ENCODE data around the gene STK31.
"Not testable (repeated sequence)": the region's sequence is repeated elsewhere in the genome, so short reads cannot be mapped to it uniquely, and the experiment has no call there.

Gene STK31

GRCh38 chr7:23759671-23760391 is 49.8 kb downstream of the STK31 start:
- Histone ChIP-seq H3K27me3 (ENCODE audit: control insufficient read depth, insufficient read depth, low read length) (no peaks in the 10 kb centered on the region), H3K4me1 (ENCODE audit: control insufficient read depth, insufficient read depth, low read length) (peaks cover 10% of the 10 kb centered on the region; the same call in 1 of the 2 replicates), H3K4me3 (ENCODE audit: low read depth, low read length) (no peak overlapping the region), H3K36me3 (ENCODE audit: control insufficient read depth, insufficient read depth, low read length) (no peaks in the 10 kb centered on the region), H3K9ac (ENCODE audit: low read length) (no peak overlapping the region), H3K27ac (ENCODE audit: low read depth, low read length) (no peak overlapping the region), H3K9me3 (ENCODE audit: control insufficient read depth, insufficient read depth, low read depth, low read length) (no peaks in the 10 kb centered on the region)

- Histone ChIP-seq H3K4me3 (ENCODE audit: low read depth, low read length) (no peak overlapping the region), H3K4me1 (ENCODE audit: control insufficient read depth, insufficient read depth, low read length) (peaks cover 3% of the 10 kb centered on the region; the same call in 1 of the 2 replicates), H3K9ac (ENCODE audit: low read length) (no peak overlapping the region), H3K27ac (ENCODE audit: low read depth, low read length) (no peak overlapping the region), H3K9me3 (ENCODE audit: control insufficient read depth, insufficient read depth, low read depth, low read length) (no peaks in the 10 kb centered on the region), H3K27me3 (ENCODE audit: control insufficient read depth, insufficient read depth, low read length) (no peaks in the 10 kb centered on the region), H3K36me3 (ENCODE audit: control insufficient read depth, insufficient read depth, low read length) (no peaks in the 10 kb centered on the region)
Measured at GRCh38 chr7:23765943-23766342, 55.9 kb downstream of the STK31 start.

DNA sequence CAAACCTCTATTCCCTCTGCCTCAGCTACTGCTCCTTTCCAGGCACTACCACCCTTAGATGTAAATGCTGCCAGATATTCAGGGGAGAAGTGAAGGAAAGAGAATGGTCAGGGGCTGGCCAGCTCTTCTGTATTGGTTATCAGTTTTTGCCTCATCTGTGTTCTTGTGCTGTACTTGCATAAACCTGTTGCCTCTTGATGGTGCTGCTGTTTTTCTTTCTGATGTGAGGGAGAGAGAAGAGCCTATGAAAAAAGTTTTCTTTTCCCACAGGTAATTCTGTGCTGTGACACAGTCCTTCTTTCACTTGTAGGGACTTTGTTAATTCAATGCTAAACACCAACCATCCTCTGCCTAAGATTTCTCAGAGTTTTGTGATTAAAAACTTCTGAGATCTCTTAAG is 57.5 kb downstream of the STK31 start:
- Histone ChIP-seq H3K4me1 (ENCODE audit: control insufficient read depth, insufficient read depth, low read length) (peaks cover 3% of the 10 kb centered on the region; the same call in 1 of the 2 replicates), H3K9ac (ENCODE audit: low read length) (no peak overlapping the region), H3K36me3 (ENCODE audit: control insufficient read depth, insufficient read depth, low read length) (no peaks in the 10 kb centered on the region), H3K27ac (ENCODE audit: low read depth, low read length) (no peak overlapping the region), H3K27me3 (ENCODE audit: control insufficient read depth, insufficient read depth, low read length) (no peaks in the 10 kb centered on the region), H3K9me3 (ENCODE audit: control insufficient read depth, insufficient read depth, low read depth, low read length) (no peaks in the 10 kb centered on the region), H3K4me3 (ENCODE audit: low read depth, low read length) (no peak overlapping the region)

DNA sequence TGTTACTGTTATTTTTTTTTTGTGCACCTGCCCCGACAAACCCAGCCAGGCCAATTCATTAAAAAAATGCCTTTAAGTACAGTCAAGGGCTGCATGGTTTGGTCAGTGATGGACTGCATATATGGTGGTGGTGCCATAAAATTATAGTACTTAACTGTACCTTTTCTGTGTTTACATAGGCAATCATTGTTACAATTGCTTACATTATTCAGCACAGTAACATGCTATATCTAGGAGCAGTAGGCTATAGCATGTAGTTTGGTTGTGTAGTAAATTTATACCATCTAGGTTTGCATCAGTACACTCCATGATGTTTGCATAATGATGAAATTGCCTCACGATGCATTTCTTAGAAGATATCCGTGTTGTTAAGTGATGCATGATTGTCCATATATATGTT is 58.0 kb downstream of the STK31 start:
- Histone ChIP-seq H3K27ac (ENCODE audit: low read depth, low read length) (no peak overlapping the region), H3K9ac (ENCODE audit: low read length) (no peak overlapping the region), H3K36me3 (ENCODE audit: control insufficient read depth, insufficient read depth, low read length) (no peaks in the 10 kb centered on the region), H3K27me3 (ENCODE audit: control insufficient read depth, insufficient read depth, low read length) (no peaks in the 10 kb centered on the region), H3K9me3 (ENCODE audit: control insufficient read depth, insufficient read depth, low read depth, low read length) (no peaks in the 10 kb centered on the region), H3K4me3 (ENCODE audit: low read depth, low read length) (no peak overlapping the region), H3K4me1 (ENCODE audit: control insufficient read depth, insufficient read depth, low read length) (peaks cover 3% of the 10 kb centered on the region; the same call in 1 of the 2 replicates)

- H3K9me3 ChIP-seq (ENCODE audit: control insufficient read depth, insufficient read depth, low read depth, low read length) = peaks cover 14% of the 10 kb centered on the region
- H3K27me3 ChIP-seq (ENCODE audit: control insufficient read depth, insufficient read depth, low read length); H3K4me3 ChIP-seq (ENCODE audit: low read depth, low read length); H3K36me3 ChIP-seq (ENCODE audit: control insufficient read depth, insufficient read depth, low read length); H3K4me1 ChIP-seq (ENCODE audit: control insufficient read depth, insufficient read depth, low read length); H3K27ac ChIP-seq (ENCODE audit: low read depth, low read length); H3K9ac ChIP-seq (ENCODE audit: low read length): not testable (repeated sequence)
Measured at GRCh38 chr7:23779185-23779800, 69.3 kb downstream of the STK31 start.

GRCh38 chr7:23783115-23783514 is 73.1 kb downstream of the STK31 start:
- H3K36me3 ChIP-seq (ENCODE audit: control insufficient read depth, insufficient read depth, low read length) = no peaks in the 10 kb centered on the region
- H3K27me3 ChIP-seq (ENCODE audit: control insufficient read depth, insufficient read depth, low read length) = no peaks in the 10 kb centered on the region
- H3K9me3 ChIP-seq (ENCODE audit: control insufficient read depth, insufficient read depth, low read depth, low read length) = peaks cover 14% of the 10 kb centered on the region
- H3K9ac ChIP-seq (ENCODE audit: low read length) = no peak overlapping the region
- H3K4me1 ChIP-seq (ENCODE audit: control insufficient read depth, insufficient read depth, low read length) = 0 out of 2 replicates have a peak, but pooled peaks cover 10% of the 10 kb centered on the region
- H3K4me3 ChIP-seq (ENCODE audit: low read depth, low read length) = no peak overlapping the region
- no peak overlapping the region for H3K27ac ChIP-seq (ENCODE audit: low read depth, low read length)

DNA sequence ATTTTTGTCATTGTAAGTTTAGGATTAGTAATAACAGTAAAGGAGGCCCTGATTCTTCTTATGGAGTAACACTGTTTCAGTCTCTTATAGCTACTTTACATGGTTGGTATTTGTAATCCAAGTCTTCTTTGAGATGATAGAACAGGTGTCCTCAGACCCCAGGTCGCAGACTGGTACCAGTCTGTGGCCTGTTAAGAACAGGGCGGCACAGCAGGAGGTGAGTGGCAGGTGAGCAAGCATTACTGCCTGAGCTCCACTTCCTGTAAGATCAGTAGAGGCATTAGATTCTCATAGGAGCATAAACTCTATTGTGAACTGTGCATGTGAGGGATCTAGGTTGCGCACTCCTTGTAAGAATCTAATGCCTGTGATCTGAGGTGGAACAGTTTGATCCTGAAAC is 77.3 kb downstream of the STK31 start:
- no peaks in the 10 kb centered on the region; the same call in 1 of the 2 replicates for H3K9me3 ChIP-seq (ENCODE audit: control insufficient read depth, insufficient read depth, low read depth, low read length)
- H3K27ac ChIP-seq (ENCODE audit: low read depth, low read length) = no peak overlapping the region
- H3K27me3 ChIP-seq (ENCODE audit: control insufficient read depth, insufficient read depth, low read length) = no peaks in the 10 kb centered on the region
- H3K36me3 ChIP-seq (ENCODE audit: control insufficient read depth, insufficient read depth, low read length) = no peaks in the 10 kb centered on the region
- H3K9ac ChIP-seq (ENCODE audit: low read length) = no peak overlapping the region
- no peak overlapping the region for H3K4me3 ChIP-seq (ENCODE audit: low read depth, low read length)
- H3K4me1 ChIP-seq (ENCODE audit: control insufficient read depth, insufficient read depth, low read length) = no peaks in the 10 kb centered on the region

- Histone ChIP-seq H3K9ac (ENCODE audit: low read length) (no peak overlapping the region), H3K9me3 (ENCODE audit: control insufficient read depth, insufficient read depth, low read depth, low read length) (peaks cover 12% of the 10 kb centered on the region; the same call in 1 of the 2 replicates), H3K4me1 (ENCODE audit: control insufficient read depth, insufficient read depth, low read length) (no peaks in the 10 kb centered on the region), H3K4me3 (ENCODE audit: low read depth, low read length) (no peak overlapping the region), H3K36me3 (ENCODE audit: control insufficient read depth, insufficient read depth, low read length) (no peaks in the 10 kb centered on the region), H3K27me3 (ENCODE audit: control insufficient read depth, insufficient read depth, low read length) (no peaks in the 10 kb centered on the region), H3K27ac (ENCODE audit: low read depth, low read length) (no peak overlapping the region)
Measured at GRCh38 chr7:23788843-23789242, 78.8 kb downstream of the STK31 start.

DNA sequence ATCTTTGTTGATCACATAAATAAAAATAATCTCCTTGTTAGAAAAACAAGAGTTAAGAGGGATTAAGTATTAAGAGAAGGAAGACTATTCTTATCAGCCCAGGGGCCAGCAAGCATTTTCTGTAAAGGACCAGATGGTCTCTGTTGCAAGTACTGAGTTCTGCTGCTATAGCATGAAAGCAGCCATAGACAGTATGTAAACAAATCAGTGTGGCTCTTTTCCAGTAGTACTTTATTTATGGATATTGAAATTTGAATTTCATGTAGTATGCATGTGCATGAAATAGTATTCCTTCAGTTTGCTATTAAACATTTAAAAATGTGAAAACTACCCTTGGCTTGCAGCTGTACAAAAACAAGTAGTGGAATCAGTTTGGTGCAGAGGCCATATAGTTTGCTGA is 81.7 kb downstream of the STK31 start:
- no peak overlapping the region for H3K4me3 ChIP-seq (ENCODE audit: low read depth, low read length)
- H3K4me1 ChIP-seq (ENCODE audit: control insufficient read depth, insufficient read depth, low read length) = no peaks in the 10 kb centered on the region

GRCh38 chr7:23802720-23803397 is 92.8 kb downstream of the STK31 start:
- Histone ChIP-seq H3K9ac (ENCODE audit: low read length) (no peak overlapping the region), H3K4me3 (ENCODE audit: low read depth, low read length) (no peak overlapping the region; the same call in 1 of the 2 replicates), H3K27ac (ENCODE audit: low read depth, low read length) (no peak overlapping the region), H3K4me1 (ENCODE audit: control insufficient read depth, insufficient read depth, low read length) (peaks cover 16% of the 10 kb centered on the region; the same call in 1 of the 2 replicates), H3K27me3 (ENCODE audit: control insufficient read depth, insufficient read depth, low read length) (no peaks in the 10 kb centered on the region), H3K36me3 (ENCODE audit: control insufficient read depth, insufficient read depth, low read length) (no peaks in the 10 kb centered on the region), H3K9me3 (ENCODE audit: control insufficient read depth, insufficient read depth, low read depth, low read length) (no peaks in the 10 kb centered on the region)

More for the DNA sequence above, 81.7 kb downstream of the STK31 start:
- no peak overlapping the region for H3K9ac ChIP-seq (ENCODE audit: low read length)
- H3K27ac ChIP-seq (ENCODE audit: low read depth, low read length) = no peak overlapping the region
- no peaks in the 10 kb centered on the region for H3K27me3 ChIP-seq (ENCODE audit: control insufficient read depth, insufficient read depth, low read length)
- no peaks in the 10 kb centered on the region for H3K36me3 ChIP-seq (ENCODE audit: control insufficient read depth, insufficient read depth, low read length)
- H3K9me3 ChIP-seq (ENCODE audit: control insufficient read depth, insufficient read depth, low read depth, low read length) = peaks cover 39% of the 10 kb centered on the region

DNA sequence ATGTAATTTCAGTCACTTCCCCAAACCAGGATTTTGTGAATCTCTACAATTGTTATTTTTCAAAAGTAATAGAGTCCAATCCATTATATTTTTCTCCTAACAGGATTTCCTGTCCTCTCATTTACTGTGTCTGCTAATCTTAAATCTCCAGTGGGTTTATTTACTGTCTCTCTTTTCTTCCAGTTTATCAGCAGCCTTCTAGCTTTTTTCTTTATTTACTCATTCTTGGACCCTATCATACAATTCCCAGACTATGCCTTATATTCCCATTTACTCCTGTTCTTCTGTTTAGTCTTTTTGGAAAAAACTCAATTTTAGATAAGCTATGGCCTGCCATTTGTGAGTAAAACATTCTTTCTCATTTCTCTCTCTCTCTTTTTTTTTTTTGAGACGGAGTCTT is 94.7 kb downstream of the STK31 start:
- peaks cover 4% of the 10 kb centered on the region for H3K9me3 ChIP-seq (ENCODE audit: control insufficient read depth, insufficient read depth, low read depth, low read length)
- H3K27ac ChIP-seq (ENCODE audit: low read depth, low read length) = no peak overlapping the region
- no peaks in the 10 kb centered on the region for H3K27me3 ChIP-seq (ENCODE audit: control insufficient read depth, insufficient read depth, low read length)
- H3K4me3 ChIP-seq (ENCODE audit: low read depth, low read length) = no peak overlapping the region
- H3K9ac ChIP-seq (ENCODE audit: low read length) = no peak overlapping the region
- H3K4me1 ChIP-seq (ENCODE audit: control insufficient read depth, insufficient read depth, low read length) = peaks cover 16% of the 10 kb centered on the region; the same call in 1 of the 2 replicates
- H3K36me3 ChIP-seq (ENCODE audit: control insufficient read depth, insufficient read depth, low read length) = no peaks in the 10 kb centered on the region

Data from HUES6 (cell line).